ENCODE measurements around the gene ERVH48-1.

ERVH48-1 gene

GRCh38 chr21:42925114-42925926, at the start of gene ERVH48-1:
ERVH48-1 (minus strand) TSS chr21:42925630; CDS start chr21:42919006, 6,624 bp downstream.
- TF ChIP-seq CTCF (IDR thresholded peaks at IDR 0.05) = no peak

- no peak for TF ChIP-seq CTCF (IDR thresholded peaks at IDR 0.05)
Observed at GRCh38 chr21:42973991-42974831, 48.8 kb upstream of the ERVH48-1 start, which contains the start of gene PKNOX1. PKNOX1 (plus strand) TSS chr21:42974562; CDS start chr21:43004382, 29,820 bp downstream.

- TF ChIP-seq CTCF (IDR thresholded peaks at IDR 0.05) = no peak
Observed at GRCh38 chr21:42973309-42973990, 48.0 kb upstream of the ERVH48-1 start.

GRCh38 chr21:42971897-42972275, 46.5 kb upstream of the ERVH48-1 start:
- no peak for TF ChIP-seq CTCF (IDR thresholded peaks at IDR 0.05)

GRCh38 chr21:42970946-42971653, 45.7 kb upstream of the ERVH48-1 start:
- no peak for TF ChIP-seq CTCF (IDR thresholded peaks at IDR 0.05)

GRCh38 chr21:42969193-42969600, 43.8 kb upstream of the ERVH48-1 start:
- TF ChIP-seq CTCF (IDR thresholded peaks at IDR 0.05) = no peak

- no peak for TF ChIP-seq CTCF (IDR thresholded peaks at IDR 0.05)
Observed at GRCh38 chr21:42965211-42965560, 39.8 kb upstream of the ERVH48-1 start.
